GM23338 (cell line): ENCODE results near the gene AP4M1. TPM values are rescaled to one million over a fixed set of nuclear protein-coding genes. Genes with fewer than 3 reads are reported as not detected.

Source experiments
- ATAC-seq: fragments of 200-7000 bp; cut with Tn5 transposase; 3 replicates; pipeline ENCODE4 v1.9.1; 2020
- DNase-seq: peaks from one replicate; pipeline ENCODE4 v3.0.0-alpha.2; 2015; ENCODE audit warnings: low spot score
- H2AFZ ChIP-seq: fragments of 200-600 bp; sonication (generic); 2 replicates; pipeline ENCODE4 v1.8.0; 2016; ENCODE audit warnings: antibody characterized with exemption, mild to moderate bottlenecking, moderate library complexity
- H3F3A ChIP-seq: fragments of 200-600 bp; sonication (generic); replicated peaks from 2 replicates; pipeline ENCODE4 v1.8.0; 2017; ENCODE audit warnings: antibody characterized with exemption, mixed run types, low read depth
- H3K27ac ChIP-seq: fragments of 200-600 bp; sonication (generic); 2 replicates; pipeline ENCODE4 v1.6.1; 2016; ENCODE audit warnings: low read depth
- H3K27me3 ChIP-seq: fragments of 200-600 bp; sonication (generic); 2 replicates; pipeline ENCODE4 v1.8.0; 2016; ENCODE audit warnings: mild to moderate bottlenecking, mixed run types, moderate library complexity; ENCODE audit not compliant: insufficient read depth
- H3K36me3 ChIP-seq: fragments of 200-600 bp; sonication (generic); 2 replicates; pipeline ENCODE4 v1.8.0; 2016; ENCODE audit warnings: mild to moderate bottlenecking; ENCODE audit not compliant: insufficient read depth
- H3K4me1 ChIP-seq: fragments of 200-600 bp; sonication (generic); 2 replicates; pipeline ENCODE4 v1.8.0; 2016; ENCODE audit warnings: mild to moderate bottlenecking, moderate library complexity; ENCODE audit not compliant: insufficient read depth
- H3K4me2 ChIP-seq: fragments of 200-600 bp; sonication (generic); 2 replicates; pipeline ENCODE4 v1.7.1; 2017; ENCODE audit warnings: mixed run types
- H3K4me3 ChIP-seq: fragments of 200-600 bp; sonication (generic); 2 replicates; pipeline ENCODE4 v1.6.1; 2016; ENCODE audit warnings: mixed run types
- H3K79me2 ChIP-seq: fragments of 200-600 bp; sonication (generic); replicated peaks from 2 replicates; pipeline ENCODE4 v1.8.0; 2017; ENCODE audit warnings: mild to moderate bottlenecking; ENCODE audit not compliant: insufficient read depth
- H3K9me2 ChIP-seq: fragments of 200-600 bp; sonication (generic); 2 replicates; pipeline ENCODE4 v1.8.0; 2017; ENCODE audit not compliant: insufficient read depth
- H4K20me1 ChIP-seq: fragments of 200-600 bp; sonication (generic); replicated peaks from 2 replicates; pipeline ENCODE4 v1.8.0; 2017; ENCODE audit warnings: mild to moderate bottlenecking; ENCODE audit not compliant: insufficient read depth
- H3K27ac Mint-ChIP-seq: 2 replicates; pipeline ENCODE4 v1.8.0; 2020; ENCODE audit warnings: inconsistent platforms, mild to moderate bottlenecking, moderate library complexity, mixed read lengths
- H3K27me3 Mint-ChIP-seq: 3 replicates; pipeline ENCODE4 v1.8.0; 2022; ENCODE audit warnings: low read depth, mild to moderate bottlenecking, moderate library complexity, mixed read lengths, inconsistent platforms; ENCODE audit not compliant: insufficient read depth, poor library complexity
- H3K36me3 Mint-ChIP-seq: 3 replicates; pipeline ENCODE4 v1.8.0; 2021; ENCODE audit warnings: low read depth, mild to moderate bottlenecking, inconsistent platforms, moderate library complexity, mixed read lengths
- H3K4me1 Mint-ChIP-seq: 3 replicates; pipeline ENCODE4 v1.8.0; 2020; ENCODE audit warnings: mild to moderate bottlenecking, inconsistent platforms, mixed read lengths
- H3K4me3 Mint-ChIP-seq: 3 replicates; pipeline ENCODE4 v1.8.0; 2021; ENCODE audit warnings: moderate library complexity, mild to moderate bottlenecking, inconsistent platforms, mixed read lengths
- H3K9me3 Mint-ChIP-seq: 3 replicates; pipeline ENCODE4 v1.8.0; 2020; ENCODE audit warnings: moderate library complexity, mild to moderate bottlenecking, inconsistent platforms, mixed read lengths
- CREB1 ChIP-seq: fragments of 250-450 bp; sonication (Bioruptor Pico); IDR thresholded peaks from 2 replicates; pipeline ENCODE4 v1.5.0; 2020; ENCODE audit warnings: low read depth, mild to moderate bottlenecking, moderate library complexity
- POLR2AphosphoS5 ChIP-seq: IDR thresholded peaks from 2 replicates; pipeline ENCODE4 v1.6.1; 2016; ENCODE audit warnings: antibody characterized with exemption, low read depth
- STAT1 ChIP-seq: IDR thresholded peaks from one replicate; pipeline ENCODE4 v1.6.1; 2016; ENCODE audit warnings: antibody characterized with exemption; ENCODE audit not compliant: unreplicated experiment
- ZNF114 ChIP-seq: fragments of 250-450 bp; sonication (Bioruptor Pico); IDR thresholded peaks from 2 replicates; pipeline ENCODE4 v1.5.0; 2020; ENCODE audit warnings: mild to moderate bottlenecking, moderate library complexity
- ZNF331 ChIP-seq: fragments of 250-450 bp; sonication (Bioruptor Pico); IDR thresholded peaks from 2 replicates; pipeline ENCODE4 v1.5.0; 2020; ENCODE audit warnings: low read depth, mild to moderate bottlenecking, moderate library complexity
- polyA plus RNA-seq: library from polyadenylated mRNA; unstranded; fragments of >200 nt; fragmentation: Nextera tagmentation; extraction: Ambion mirVana; gene quantifications from 2 replicates; pipeline ENCODE4 v1.2.1, GENCODE V29; 2016
- total RNA-seq: library from RNA; depleted of rRNA; stranded (reverse); fragments of >200 nt; shearing (Covaris generic); gene quantifications from 2 replicates; pipeline ENCODE4 v1.2.3, GENCODE V29; 2014
- TF ChIP-seq, protein P1 (sequence below): IDR thresholded peaks from one replicate; pipeline ENCODE4 v1.6.1; 2018; ENCODE audit warnings: antibody characterized with exemption; ENCODE audit not compliant: unreplicated experiment
- TF ChIP-seq, protein P2 (sequence below), 2 experiments: fragments of 200-600 bp in 1 of 2; sonication (generic) in 1 of 2; conservative IDR thresholded peaks; 2 replicates each; pipeline versions ENCODE4 v1.5.1 to v1.6.1; 2016 to 2017; ENCODE audit warnings: antibody characterized with exemption in 2 of 2, low read depth in 2 of 2, mild to moderate bottlenecking in 2 of 2, moderate library complexity in 1 of 2
- TF ChIP-seq, protein P3 (sequence below): fragments of 250-450 bp; sonication (Bioruptor Pico); IDR thresholded peaks from 2 replicates; pipeline ENCODE4 v1.5.0; 2020; ENCODE audit warnings: mild to moderate bottlenecking, moderate library complexity

Gene AP4M1
- total and polyA plus RNA-seq, 2 experiments from 2014 or later: 9.5 to 13.3 TPM

DNA sequence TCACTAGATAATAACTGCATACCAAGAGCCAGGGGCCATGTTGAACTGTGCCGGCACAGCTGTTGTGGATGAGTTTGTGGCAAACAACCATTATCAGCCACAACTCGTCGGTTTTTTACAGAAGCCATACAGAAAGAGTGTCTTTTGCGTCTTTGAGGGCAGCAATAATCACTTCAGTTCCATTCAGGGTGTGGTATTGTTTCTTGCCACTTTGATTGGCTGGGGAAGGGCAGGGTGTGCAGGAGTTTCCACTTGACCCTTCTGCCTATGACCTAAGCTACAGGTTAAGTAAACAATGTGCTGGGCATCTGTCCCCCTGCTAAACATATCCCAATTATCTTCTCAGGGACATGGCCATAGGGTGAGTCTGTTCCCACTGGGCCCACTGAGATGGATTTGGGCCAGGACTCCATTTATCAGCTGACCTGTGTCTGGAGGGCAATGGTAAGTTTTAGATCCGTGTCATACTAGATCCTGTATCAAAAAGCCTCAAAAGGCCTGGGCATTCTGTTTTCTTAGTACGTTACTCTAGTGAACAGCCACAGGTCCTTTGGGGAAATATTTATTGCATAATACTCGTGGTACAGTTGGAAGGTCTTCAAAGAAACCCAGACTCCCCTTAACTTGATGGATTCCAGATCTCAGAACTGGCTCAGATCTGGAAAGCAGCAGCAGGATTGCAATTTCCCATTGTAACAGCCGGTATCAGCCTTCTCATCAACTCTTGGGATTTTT lies 35.8 kb upstream of the AP4M1 start:
- H3K9me2 ChIP-seq: no peaks in the 10 kb centered on the region
- no peaks in the 10 kb centered on the region for H3K4me1 ChIP-seq
- TF ChIP-seq POLR2AphosphoS5: 0 out of 2 replicates have a peak, but pooled peaks have one; percentile 31
- no peak for TF ChIP-seq CREB1 (CRISPR knock-in tag)
- peaks cover 17% of the 10 kb centered on the region for H3K27me3 Mint-ChIP-seq
- H3K36me3 ChIP-seq: peaks cover 28% of the 10 kb centered on the region
- no peak overlapping the region for H3K4me2 ChIP-seq
- H3K79me2 ChIP-seq: peaks cover 4% of the 10 kb centered on the region; the same call in 1 of the 2 replicates
- H3F3A ChIP-seq: peaks cover 27% of the 10 kb centered on the region
- no peaks in the 10 kb centered on the region for H3K4me1 Mint-ChIP-seq
- no peak overlapping the region for H3K27ac Mint-ChIP-seq
- H3K27ac ChIP-seq: no peak overlapping the region
- H3K36me3 Mint-ChIP-seq: peaks cover 90% of the 10 kb centered on the region
- ATAC-seq (no peak), DNase-seq (no peak)
- peaks cover 6% of the 10 kb centered on the region for H4K20me1 ChIP-seq
- no peak overlapping the region for H2AFZ ChIP-seq
- peaks cover 24% of the 10 kb centered on the region for H3K9me3 Mint-ChIP-seq
- H3K27me3 ChIP-seq: 0 out of 2 replicates have a peak, but pooled peaks cover 3% of the 10 kb centered on the region
- no peak overlapping the region for H3K4me3 ChIP-seq
- no peak overlapping the region for H3K4me3 Mint-ChIP-seq

DNA sequence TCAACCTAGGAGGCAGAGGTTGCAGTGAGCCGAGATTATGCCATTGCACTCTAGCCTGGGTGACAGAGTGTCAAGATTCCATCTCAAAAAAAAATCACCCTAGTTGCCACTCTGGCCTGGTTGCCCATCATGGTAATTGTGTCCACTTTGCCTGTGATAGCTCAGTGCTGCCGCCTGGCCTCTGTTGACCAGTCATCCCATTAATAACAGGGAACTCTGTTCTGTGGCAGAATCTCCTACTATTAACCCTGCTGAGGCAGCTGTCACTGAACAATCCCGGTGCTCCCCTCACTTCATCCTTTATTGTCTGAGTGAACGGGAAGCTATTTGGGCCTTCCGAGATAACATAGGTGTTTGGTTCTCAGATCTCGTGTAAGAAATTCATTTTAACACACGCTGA lies 34.5 kb upstream of the AP4M1 start:
- no peaks in the 10 kb centered on the region for H3K4me1 ChIP-seq
- peaks cover 90% of the 10 kb centered on the region for H3K36me3 Mint-ChIP-seq
- no peak overlapping the region for H3K4me3 Mint-ChIP-seq
- no peaks in the 10 kb centered on the region for H3K4me1 Mint-ChIP-seq
- 0 out of 2 replicates have a peak, but pooled peaks cover 5% of the 10 kb centered on the region for H3K27me3 ChIP-seq
- peaks cover 41% of the 10 kb centered on the region for H3K36me3 ChIP-seq
- H3K27ac ChIP-seq: 0 out of 2 replicates have a peak overlapping the region, but pooled peaks have one; percentile 32
- peaks cover 37% of the 10 kb centered on the region for H3K9me3 Mint-ChIP-seq
- H3K9me2 ChIP-seq: no peaks in the 10 kb centered on the region
- H3K4me3 ChIP-seq: no peak overlapping the region
- H3F3A ChIP-seq: peaks cover 38% of the 10 kb centered on the region
- ATAC-seq (peak; percentile 28; the same call in 1 of the 3 replicates), DNase-seq (no peak)
- H4K20me1 ChIP-seq: peaks cover 6% of the 10 kb centered on the region
- H2AFZ ChIP-seq: no peak overlapping the region
- peaks cover 9% of the 10 kb centered on the region for H3K79me2 ChIP-seq
- no peak for TF ChIP-seq ZNF114
- TF ChIP-seq, protein P1, sequence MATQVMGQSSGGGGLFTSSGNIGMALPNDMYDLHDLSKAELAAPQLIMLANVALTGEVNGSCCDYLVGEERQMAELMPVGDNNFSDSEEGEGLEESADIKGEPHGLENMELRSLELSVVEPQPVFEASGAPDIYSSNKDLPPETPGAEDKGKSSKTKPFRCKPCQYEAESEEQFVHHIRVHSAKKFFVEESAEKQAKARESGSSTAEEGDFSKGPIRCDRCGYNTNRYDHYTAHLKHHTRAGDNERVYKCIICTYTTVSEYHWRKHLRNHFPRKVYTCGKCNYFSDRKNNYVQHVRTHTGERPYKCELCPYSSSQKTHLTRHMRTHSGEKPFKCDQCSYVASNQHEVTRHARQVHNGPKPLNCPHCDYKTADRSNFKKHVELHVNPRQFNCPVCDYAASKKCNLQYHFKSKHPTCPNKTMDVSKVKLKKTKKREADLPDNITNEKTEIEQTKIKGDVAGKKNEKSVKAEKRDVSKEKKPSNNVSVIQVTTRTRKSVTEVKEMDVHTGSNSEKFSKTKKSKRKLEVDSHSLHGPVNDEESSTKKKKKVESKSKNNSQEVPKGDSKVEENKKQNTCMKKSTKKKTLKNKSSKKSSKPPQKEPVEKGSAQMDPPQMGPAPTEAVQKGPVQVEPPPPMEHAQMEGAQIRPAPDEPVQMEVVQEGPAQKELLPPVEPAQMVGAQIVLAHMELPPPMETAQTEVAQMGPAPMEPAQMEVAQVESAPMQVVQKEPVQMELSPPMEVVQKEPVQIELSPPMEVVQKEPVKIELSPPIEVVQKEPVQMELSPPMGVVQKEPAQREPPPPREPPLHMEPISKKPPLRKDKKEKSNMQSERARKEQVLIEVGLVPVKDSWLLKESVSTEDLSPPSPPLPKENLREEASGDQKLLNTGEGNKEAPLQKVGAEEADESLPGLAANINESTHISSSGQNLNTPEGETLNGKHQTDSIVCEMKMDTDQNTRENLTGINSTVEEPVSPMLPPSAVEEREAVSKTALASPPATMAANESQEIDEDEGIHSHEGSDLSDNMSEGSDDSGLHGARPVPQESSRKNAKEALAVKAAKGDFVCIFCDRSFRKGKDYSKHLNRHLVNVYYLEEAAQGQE: no peak
- no peak for TF ChIP-seq CREB1 (CRISPR knock-in tag)
- TF ChIP-seq STAT1: no peak
- TF ChIP-seq, protein P2, sequence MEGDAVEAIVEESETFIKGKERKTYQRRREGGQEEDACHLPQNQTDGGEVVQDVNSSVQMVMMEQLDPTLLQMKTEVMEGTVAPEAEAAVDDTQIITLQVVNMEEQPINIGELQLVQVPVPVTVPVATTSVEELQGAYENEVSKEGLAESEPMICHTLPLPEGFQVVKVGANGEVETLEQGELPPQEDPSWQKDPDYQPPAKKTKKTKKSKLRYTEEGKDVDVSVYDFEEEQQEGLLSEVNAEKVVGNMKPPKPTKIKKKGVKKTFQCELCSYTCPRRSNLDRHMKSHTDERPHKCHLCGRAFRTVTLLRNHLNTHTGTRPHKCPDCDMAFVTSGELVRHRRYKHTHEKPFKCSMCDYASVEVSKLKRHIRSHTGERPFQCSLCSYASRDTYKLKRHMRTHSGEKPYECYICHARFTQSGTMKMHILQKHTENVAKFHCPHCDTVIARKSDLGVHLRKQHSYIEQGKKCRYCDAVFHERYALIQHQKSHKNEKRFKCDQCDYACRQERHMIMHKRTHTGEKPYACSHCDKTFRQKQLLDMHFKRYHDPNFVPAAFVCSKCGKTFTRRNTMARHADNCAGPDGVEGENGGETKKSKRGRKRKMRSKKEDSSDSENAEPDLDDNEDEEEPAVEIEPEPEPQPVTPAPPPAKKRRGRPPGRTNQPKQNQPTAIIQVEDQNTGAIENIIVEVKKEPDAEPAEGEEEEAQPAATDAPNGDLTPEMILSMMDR (conservative IDR thresholded peaks at IDR 0.05; ENCODE audit: low read depth in 2 of 2): peak; percentile 21 to 46; a peak in 2 of 4 replicates
- TF ChIP-seq, protein P3, sequence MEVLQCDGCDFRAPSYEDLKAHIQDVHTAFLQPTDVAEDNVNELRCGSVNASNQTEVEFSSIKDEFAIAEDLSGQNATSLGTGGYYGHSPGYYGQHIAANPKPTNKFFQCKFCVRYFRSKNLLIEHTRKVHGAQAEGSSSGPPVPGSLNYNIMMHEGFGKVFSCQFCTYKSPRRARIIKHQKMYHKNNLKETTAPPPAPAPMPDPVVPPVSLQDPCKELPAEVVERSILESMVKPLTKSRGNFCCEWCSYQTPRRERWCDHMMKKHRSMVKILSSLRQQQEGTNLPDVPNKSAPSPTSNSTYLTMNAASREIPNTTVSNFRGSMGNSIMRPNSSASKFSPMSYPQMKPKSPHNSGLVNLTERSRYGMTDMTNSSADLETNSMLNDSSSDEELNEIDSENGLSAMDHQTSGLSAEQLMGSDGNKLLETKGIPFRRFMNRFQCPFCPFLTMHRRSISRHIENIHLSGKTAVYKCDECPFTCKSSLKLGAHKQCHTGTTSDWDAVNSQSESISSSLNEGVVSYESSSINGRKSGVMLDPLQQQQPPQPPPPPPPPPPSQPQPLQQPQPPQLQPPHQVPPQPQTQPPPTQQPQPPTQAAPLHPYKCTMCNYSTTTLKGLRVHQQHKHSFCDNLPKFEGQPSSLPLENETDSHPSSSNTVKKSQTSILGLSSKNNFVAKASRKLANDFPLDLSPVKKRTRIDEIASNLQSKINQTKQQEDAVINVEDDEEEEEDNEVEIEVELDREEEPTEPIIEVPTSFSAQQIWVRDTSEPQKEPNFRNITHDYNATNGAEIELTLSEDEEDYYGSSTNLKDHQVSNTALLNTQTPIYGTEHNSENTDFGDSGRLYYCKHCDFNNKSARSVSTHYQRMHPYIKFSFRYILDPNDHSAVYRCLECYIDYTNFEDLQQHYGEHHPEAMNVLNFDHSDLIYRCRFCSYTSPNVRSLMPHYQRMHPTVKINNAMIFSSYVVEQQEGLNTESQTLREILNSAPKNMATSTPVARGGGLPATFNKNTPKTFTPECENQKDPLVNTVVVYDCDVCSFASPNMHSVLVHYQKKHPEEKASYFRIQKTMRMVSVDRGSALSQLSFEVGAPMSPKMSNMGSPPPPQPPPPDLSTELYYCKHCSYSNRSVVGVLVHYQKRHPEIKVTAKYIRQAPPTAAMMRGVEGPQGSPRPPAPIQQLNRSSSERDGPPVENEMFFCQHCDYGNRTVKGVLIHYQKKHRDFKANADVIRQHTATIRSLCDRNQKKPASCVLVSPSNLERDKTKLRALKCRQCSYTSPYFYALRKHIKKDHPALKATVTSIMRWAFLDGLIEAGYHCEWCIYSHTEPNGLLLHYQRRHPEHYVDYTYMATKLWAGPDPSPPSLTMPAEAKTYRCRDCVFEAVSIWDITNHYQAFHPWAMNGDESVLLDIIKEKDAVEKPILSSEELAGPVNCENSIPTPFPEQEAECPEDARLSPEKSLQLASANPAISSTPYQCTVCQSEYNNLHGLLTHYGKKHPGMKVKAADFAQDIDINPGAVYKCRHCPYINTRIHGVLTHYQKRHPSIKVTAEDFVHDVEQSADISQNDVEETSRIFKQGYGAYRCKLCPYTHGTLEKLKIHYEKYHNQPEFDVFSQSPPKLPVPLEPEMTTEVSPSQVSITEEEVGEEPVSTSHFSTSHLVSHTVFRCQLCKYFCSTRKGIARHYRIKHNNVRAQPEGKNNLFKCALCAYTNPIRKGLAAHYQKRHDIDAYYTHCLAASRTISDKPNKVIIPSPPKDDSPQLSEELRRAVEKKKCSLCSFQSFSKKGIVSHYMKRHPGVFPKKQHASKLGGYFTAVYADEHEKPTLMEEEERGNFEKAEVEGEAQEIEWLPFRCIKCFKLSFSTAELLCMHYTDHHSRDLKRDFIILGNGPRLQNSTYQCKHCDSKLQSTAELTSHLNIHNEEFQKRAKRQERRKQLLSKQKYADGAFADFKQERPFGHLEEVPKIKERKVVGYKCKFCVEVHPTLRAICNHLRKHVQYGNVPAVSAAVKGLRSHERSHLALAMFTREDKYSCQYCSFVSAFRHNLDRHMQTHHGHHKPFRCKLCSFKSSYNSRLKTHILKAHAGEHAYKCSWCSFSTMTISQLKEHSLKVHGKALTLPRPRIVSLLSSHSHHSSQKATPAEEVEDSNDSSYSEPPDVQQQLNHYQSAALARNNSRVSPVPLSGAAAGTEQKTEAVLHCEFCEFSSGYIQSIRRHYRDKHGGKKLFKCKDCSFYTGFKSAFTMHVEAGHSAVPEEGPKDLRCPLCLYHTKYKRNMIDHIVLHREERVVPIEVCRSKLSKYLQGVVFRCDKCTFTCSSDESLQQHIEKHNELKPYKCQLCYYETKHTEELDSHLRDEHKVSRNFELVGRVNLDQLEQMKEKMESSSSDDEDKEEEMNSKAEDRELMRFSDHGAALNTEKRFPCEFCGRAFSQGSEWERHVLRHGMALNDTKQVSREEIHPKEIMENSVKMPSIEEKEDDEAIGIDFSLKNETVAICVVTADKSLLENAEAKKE (CRISPR knock-in tag): no peak
- TF ChIP-seq ZNF331 (CRISPR knock-in tag): no peak
- no peak overlapping the region for H3K27ac Mint-ChIP-seq
- peaks cover 25% of the 10 kb centered on the region for H3K27me3 Mint-ChIP-seq
- H3K4me2 ChIP-seq: no peak overlapping the region
